Calu3 (cell line): ENCODE results near the gene MS4A10. TPM values are rescaled to one million over a fixed set of nuclear protein-coding genes. Genes with fewer than 3 reads are reported as not detected.

Experiments used
- BruUV-seq: library from RNA; stranded (reverse); fragments of 400-500 nt; replicated peaks from 2 replicates; lab custom pipeline; 2021; lab: Mats Ljungman, UMichigan
- CTCF ChIA-PET: fragments of 300-600 bp; sonication (Branson Sonifier 250); formaldehyde crosslinking; loops from one replicate; lab custom pipeline; 2022; ENCODE audit warnings: antibody characterized with exemption; lab: Charles Lee
- DNase-seq: peaks from one replicate; pipeline ENCODE4 v3.0.0; 2022
- H3K27ac Mint-ChIP-seq: one replicate; pipeline ENCODE4 v1.8.0; 2022; ENCODE audit warnings: mixed read lengths; ENCODE audit not compliant: unreplicated experiment
- H3K27me3 Mint-ChIP-seq: one replicate; pipeline ENCODE4 v1.8.0; 2022; ENCODE audit warnings: mixed read lengths; ENCODE audit not compliant: unreplicated experiment
- H3K36me3 Mint-ChIP-seq: one replicate; pipeline ENCODE4 v1.8.0; 2022; ENCODE audit warnings: mild to moderate bottlenecking, moderate library complexity, mixed read lengths; ENCODE audit not compliant: insufficient read depth, unreplicated experiment
- H3K4me1 Mint-ChIP-seq: one replicate; pipeline ENCODE4 v1.8.0; 2022; ENCODE audit warnings: mild to moderate bottlenecking, low read depth, mixed read lengths; ENCODE audit not compliant: unreplicated experiment
- H3K4me3 Mint-ChIP-seq: one replicate; pipeline ENCODE4 v1.8.0; 2022; ENCODE audit warnings: mild to moderate bottlenecking, low read depth, moderate library complexity, mixed read lengths; ENCODE audit not compliant: unreplicated experiment
- H3K9me3 Mint-ChIP-seq: one replicate; pipeline ENCODE4 v1.8.0; 2022; ENCODE audit warnings: low read depth, mixed read lengths; ENCODE audit not compliant: unreplicated experiment
- CTCF ChIP-seq: fragments of 200-600 bp; IDR thresholded peaks from one replicate; pipeline ENCODE4 v1.8.0; 2022; ENCODE audit warnings: antibody characterized with exemption; ENCODE audit not compliant: unreplicated experiment
- intact Hi-C: fragments of 100-400 bp; cut with micrococcal nuclease; formaldehyde crosslinking; loops from one replicate; pipeline ENCODE4 v1.10.0; 2022; ENCODE audit not compliant: unreplicated experiment
- total RNA-seq: library from RNA; stranded (reverse); gene quantifications from 2 replicates; pipeline ENCODE4 v1.2.3, GENCODE V29; 2022

The MS4A10 gene
- total RNA-seq, 1 experiment from 2014 or later, result not detected

GRCh38 chr11:60809249-60809648 is 24.1 kb downstream of the MS4A10 start:
- CTCF ChIA-PET, result no interaction called here
- BruUV-seq, result no TSS peak
- TF ChIP-seq CTCF, result no peak
- Mint-ChIP-seq H3K27ac (no peak overlapping the region), H3K4me3 (no peak overlapping the region), H3K27me3 (peaks cover 84% of the 10 kb centered on the region), H3K36me3 (no peaks in the 10 kb centered on the region), H3K9me3 (no peaks in the 10 kb centered on the region), H3K4me1 (peaks cover 9% of the 10 kb centered on the region)
- intact Hi-C loops, result no loop called here
- DNase-seq, result no peak

GRCh38 chr11:60809691-60810090 is 24.6 kb downstream of the MS4A10 start:
- peaks cover 9% of the 10 kb centered on the region for H3K4me1 Mint-ChIP-seq
- peaks cover 84% of the 10 kb centered on the region for H3K27me3 Mint-ChIP-seq
- no peak for TF ChIP-seq CTCF
- no TSS peak for BruUV-seq
- intact Hi-C loops, result no loop called here
- DNase-seq, result no peak
- H3K27ac Mint-ChIP-seq, result no peak overlapping the region
- CTCF ChIA-PET, result no interaction called here
- no peaks in the 10 kb centered on the region for H3K9me3 Mint-ChIP-seq
- no peak overlapping the region for H3K4me3 Mint-ChIP-seq
- no peaks in the 10 kb centered on the region for H3K36me3 Mint-ChIP-seq

GRCh38 chr11:60810151-60810550 is 25.0 kb downstream of the MS4A10 start:
- no TSS peak for BruUV-seq
- no peak for TF ChIP-seq CTCF
- CTCF ChIA-PET, result no interaction called here
- H3K9me3 Mint-ChIP-seq, result no peaks in the 10 kb centered on the region
- peaks cover 83% of the 10 kb centered on the region for H3K27me3 Mint-ChIP-seq
- H3K4me1 Mint-ChIP-seq, result peaks cover 9% of the 10 kb centered on the region
- intact Hi-C loops, result no loop called here
- H3K36me3 Mint-ChIP-seq, result no peaks in the 10 kb centered on the region
- H3K4me3 Mint-ChIP-seq, result no peak overlapping the region
- DNase-seq, result no peak
- H3K27ac Mint-ChIP-seq, result no peak overlapping the region

GRCh38 chr11:60810569-60810968 is 25.4 kb downstream of the MS4A10 start:
- no TSS peak for BruUV-seq
- CTCF ChIA-PET, result no interaction called here
- Mint-ChIP-seq H3K4me3 (no peak overlapping the region), H3K36me3 (no peaks in the 10 kb centered on the region), H3K4me1 (peaks cover 9% of the 10 kb centered on the region), H3K27ac (no peak overlapping the region), H3K27me3 (peaks cover 79% of the 10 kb centered on the region), H3K9me3 (no peaks in the 10 kb centered on the region)
- no peak for DNase-seq
- intact Hi-C loops, result no loop called here
- TF ChIP-seq CTCF, result no peak
